ENCODE results near the gene RUVBL2. TPM values are rescaled to one million over a fixed set of nuclear protein-coding genes. Genes with fewer than 3 reads are reported as not detected.

Gene RUVBL2
- total and polyA plus RNA-seq, 2 donors (not counting 3 experiments of a cell fraction or from before 2014, with no cell fraction given) = 115 to 185 TPM

DNA sequence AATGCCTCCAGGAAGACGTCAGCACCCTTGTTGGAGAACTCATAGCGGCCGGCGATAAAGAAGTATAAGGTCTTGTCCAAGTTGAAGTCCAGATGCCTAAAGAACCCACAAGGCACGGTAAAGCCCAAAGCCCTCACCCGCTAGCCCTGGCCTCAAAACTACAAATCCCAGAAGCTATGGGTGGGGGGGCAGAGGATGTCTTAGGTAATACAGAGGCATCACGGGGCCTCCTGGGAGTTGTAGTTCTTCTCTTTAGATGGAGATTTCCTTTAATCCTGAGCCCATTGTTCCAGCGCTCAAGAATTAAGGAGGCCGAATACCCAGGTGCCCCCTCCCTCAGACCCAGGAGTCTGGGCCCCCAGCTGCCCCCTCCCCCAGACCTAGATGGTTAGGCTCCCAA, 11.4 kb upstream of the RUVBL2 start:
- H3K4me1 ChIP-seq (ENCODE audit: control insufficient read depth, extremely low read depth, insufficient read depth, low read length) = no peaks in the 10 kb centered on the region
- no peak overlapping the region for H3K9ac ChIP-seq (replicated peaks; ENCODE audit: extremely low read depth, insufficient read depth, low read length)
- CTCF ChIA-PET = no interaction called here
- no peaks in the 10 kb centered on the region for H3K9me3 ChIP-seq (replicated peaks; ENCODE audit: control insufficient read depth, insufficient read depth, low read length)
- no peak overlapping the region for H3K27ac ChIP-seq (ENCODE audit: insufficient read depth, low read depth, low read length)
- no peaks in the 10 kb centered on the region for H3K79me2 ChIP-seq (ENCODE audit: control insufficient read depth, insufficient read depth, low read length)
- dilution Hi-C loops (cut with MboI; ENCODE audit: extremely low pct_ligation_motif_present, low sequenced_read_pairs) (no loop called here), intact Hi-C loops (cut with micrococcal nuclease) (no loop called here)
- FAIRE-seq (no peak), DNase-seq (ENCODE audit: low read depth, low spot score) (no peak)
- no peak for TF ChIP-seq JUN (IDR thresholded peaks at IDR 0.05; ENCODE audit: borderline replicate concordance, insufficient read depth, insufficient read length, low read depth)
- no peak for TF ChIP-seq MYC (IDR thresholded peaks at IDR 0.05; ENCODE audit: low read depth, low read length)
- TF ChIP-seq, protein P1, sequence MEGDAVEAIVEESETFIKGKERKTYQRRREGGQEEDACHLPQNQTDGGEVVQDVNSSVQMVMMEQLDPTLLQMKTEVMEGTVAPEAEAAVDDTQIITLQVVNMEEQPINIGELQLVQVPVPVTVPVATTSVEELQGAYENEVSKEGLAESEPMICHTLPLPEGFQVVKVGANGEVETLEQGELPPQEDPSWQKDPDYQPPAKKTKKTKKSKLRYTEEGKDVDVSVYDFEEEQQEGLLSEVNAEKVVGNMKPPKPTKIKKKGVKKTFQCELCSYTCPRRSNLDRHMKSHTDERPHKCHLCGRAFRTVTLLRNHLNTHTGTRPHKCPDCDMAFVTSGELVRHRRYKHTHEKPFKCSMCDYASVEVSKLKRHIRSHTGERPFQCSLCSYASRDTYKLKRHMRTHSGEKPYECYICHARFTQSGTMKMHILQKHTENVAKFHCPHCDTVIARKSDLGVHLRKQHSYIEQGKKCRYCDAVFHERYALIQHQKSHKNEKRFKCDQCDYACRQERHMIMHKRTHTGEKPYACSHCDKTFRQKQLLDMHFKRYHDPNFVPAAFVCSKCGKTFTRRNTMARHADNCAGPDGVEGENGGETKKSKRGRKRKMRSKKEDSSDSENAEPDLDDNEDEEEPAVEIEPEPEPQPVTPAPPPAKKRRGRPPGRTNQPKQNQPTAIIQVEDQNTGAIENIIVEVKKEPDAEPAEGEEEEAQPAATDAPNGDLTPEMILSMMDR (IDR thresholded peaks at IDR 0.05; ENCODE audit: extremely low read depth in 1 of 2, insufficient read depth in 1 of 2, low read depth in 1 of 2, low read length in 2 of 2) = no peak
- no peak for TF ChIP-seq GATA2 (IDR thresholded peaks at IDR 0.05; ENCODE audit: insufficient read depth, insufficient read length, low read depth, low read length)
- no peaks in the 10 kb centered on the region for H4K20me1 ChIP-seq (replicated peaks; ENCODE audit: control insufficient read depth, extremely low read depth, insufficient read depth, low read length)
- H2AFZ ChIP-seq (ENCODE audit: low read depth, low read length) = no peak overlapping the region
- H3K9me1 ChIP-seq (replicated peaks; ENCODE audit: control insufficient read depth, extremely low read depth, insufficient read depth, low read length) = no peaks in the 10 kb centered on the region
- peaks cover 0 to 9% of the 10 kb centered on the region in 2 experiments for H3K36me3 ChIP-seq (ENCODE audit: control insufficient read depth in 2 of 2, extremely low read depth in 1 of 2, insufficient read depth in 2 of 2, low read length in 2 of 2)
- BruUV-seq (replicated peaks) = no TSS peak
- H3K4me2 ChIP-seq (ENCODE audit: insufficient read depth, low read length) = no peak overlapping the region
- no peak overlapping the region for H3K4me3 ChIP-seq (replicated peaks in 1 of 3; ENCODE audit: insufficient read depth in 1 of 3, low read depth in 1 of 3, low read length in 3 of 3)
- no peaks in the 10 kb centered on the region for H3K27me3 ChIP-seq (ENCODE audit: control insufficient read depth in 2 of 2, insufficient read depth in 2 of 2, low read length in 2 of 2)
- POLR2A ChIA-PET = no interaction called here

DNA sequence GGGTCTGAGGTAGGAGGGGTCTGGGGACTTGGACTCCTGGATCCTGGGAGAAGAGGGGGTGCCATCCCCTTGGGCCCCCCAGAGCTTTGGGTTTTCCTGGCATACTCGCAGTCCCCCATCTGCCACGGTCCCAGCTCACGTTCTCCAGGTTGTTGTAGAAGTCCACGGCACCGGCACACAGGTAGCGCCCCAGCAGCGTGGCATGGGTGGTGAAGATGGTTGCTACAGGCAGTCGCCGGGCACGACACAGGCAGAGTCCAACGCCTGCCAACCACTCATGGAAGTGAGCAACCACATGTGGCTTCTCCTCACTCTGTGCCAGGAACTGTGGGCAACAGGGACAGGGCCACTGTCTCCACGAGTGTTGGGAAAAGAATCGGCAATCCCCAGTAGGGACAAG, 8.0 kb upstream of the RUVBL2 start:
- ChIA-PET POLR2A (no interaction called here), CTCF (interaction anchor here (1.0 to 1.9 kb wide), 4 partner anchors 7 to 34 kb away, joined by 3 to 12 read pairs (median 6); no protein-coding TSS in a partner anchor)
- H3K27ac ChIP-seq (ENCODE audit: insufficient read depth, low read depth, low read length) = no peak overlapping the region
- dilution Hi-C loops (cut with MboI; ENCODE audit: extremely low pct_ligation_motif_present, low sequenced_read_pairs) = no loop called here
- H3K4me3 ChIP-seq (replicated peaks in 1 of 3; ENCODE audit: insufficient read depth in 1 of 3, low read depth in 1 of 3, low read length in 3 of 3) = no peak overlapping the region
- BruUV-seq (replicated peaks) = no TSS peak
- H3K9me1 ChIP-seq (replicated peaks; ENCODE audit: control insufficient read depth, extremely low read depth, insufficient read depth, low read length) = no peaks in the 10 kb centered on the region
- FAIRE-seq = no peak
- no peak overlapping the region for H3K9ac ChIP-seq (replicated peaks; ENCODE audit: extremely low read depth, insufficient read depth, low read length)
- intact Hi-C loops (cut with micrococcal nuclease) = no loop called here
- no peaks in the 10 kb centered on the region for H3K27me3 ChIP-seq (ENCODE audit: control insufficient read depth in 2 of 2, insufficient read depth in 2 of 2, low read length in 2 of 2)
- no peaks in the 10 kb centered on the region for H3K9me3 ChIP-seq (replicated peaks; ENCODE audit: control insufficient read depth, insufficient read depth, low read length)
- no peak overlapping the region for H2AFZ ChIP-seq (ENCODE audit: low read depth, low read length)
- H3K79me2 ChIP-seq (ENCODE audit: control insufficient read depth, insufficient read depth, low read length) = peaks cover 3% of the 10 kb centered on the region
- H3K4me1 ChIP-seq (ENCODE audit: control insufficient read depth, extremely low read depth, insufficient read depth, low read length) = no peaks in the 10 kb centered on the region
- H3K4me2 ChIP-seq (ENCODE audit: insufficient read depth, low read length) = no peak overlapping the region
- H4K20me1 ChIP-seq (replicated peaks; ENCODE audit: control insufficient read depth, extremely low read depth, insufficient read depth, low read length) = no peaks in the 10 kb centered on the region
- no peak for TF ChIP-seq POLR2AphosphoS5 (IDR thresholded peaks at IDR 0.05; ENCODE audit: insufficient read depth, low read depth, low read length)
- TF ChIP-seq FOS (IDR thresholded peaks at IDR 0.05; ENCODE audit: borderline replicate concordance, insufficient read depth, low read length) = no peak
- no peak for TF ChIP-seq GATA2 (IDR thresholded peaks at IDR 0.05; ENCODE audit: insufficient read depth, insufficient read length, low read depth, low read length)
- TF ChIP-seq, protein P1 (IDR thresholded peaks at IDR 0.05; ENCODE audit: extremely low read depth in 1 of 2, insufficient read depth in 1 of 2, low read depth in 1 of 2, low read length in 2 of 2) = no peak
- TF ChIP-seq MYC (IDR thresholded peaks at IDR 0.05; ENCODE audit: low read depth, low read length) = no peak
- no peak for TF ChIP-seq EZH2 (IDR thresholded peaks at IDR 0.05; ENCODE audit: borderline replicate concordance, low read depth, low read length, severe bottlenecking)
- TF ChIP-seq POLR2A (IDR thresholded peaks at IDR 0.05; ENCODE audit: low read depth, low read length) = no peak
- TF ChIP-seq JUN (IDR thresholded peaks at IDR 0.05; ENCODE audit: borderline replicate concordance, insufficient read depth, insufficient read length, low read depth) = no peak
- TF ChIP-seq, protein P2, sequence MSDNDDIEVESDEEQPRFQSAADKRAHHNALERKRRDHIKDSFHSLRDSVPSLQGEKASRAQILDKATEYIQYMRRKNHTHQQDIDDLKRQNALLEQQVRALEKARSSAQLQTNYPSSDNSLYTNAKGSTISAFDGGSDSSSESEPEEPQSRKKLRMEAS (IDR thresholded peaks at IDR 0.05; ENCODE audit: insufficient read depth, insufficient read length) = no peak
- no peak for DNase-seq (ENCODE audit: low read depth, low spot score)
- peaks cover 0 to 14% of the 10 kb centered on the region in 2 experiments for H3K36me3 ChIP-seq (ENCODE audit: control insufficient read depth in 2 of 2, extremely low read depth in 1 of 2, insufficient read depth in 2 of 2, low read length in 2 of 2)
